ENCODE results near the gene GNG3.

GNG3 gene

GRCh38 chr11:62755086-62755615 lies 47.7 kb downstream of the GNG3 start:
- DNase-seq (ENCODE audit: low read depth in 1 of 2, low spot score in 1 of 2), result no peak

- no peak for DNase-seq (ENCODE audit: low read depth in 1 of 2, low spot score in 1 of 2)
These were observed 50.6 kb downstream of the GNG3 start for GRCh38 chr11:62757846-62758788.
